Measurements from ENCODE around the gene ZBTB46. TPM values are rescaled to one million over a fixed set of nuclear protein-coding genes. Genes with fewer than 3 reads are reported as not detected.

ZBTB46 gene
- total RNA-seq, 1 experiment from 2014 or later = 10.7 TPM

- H2AFZ ChIP-seq (ENCODE audit: low read depth, low read length, poor library complexity, severe bottlenecking) = no peak overlapping the region
- H3K4me2 ChIP-seq (ENCODE audit: low read length) = peak overlapping the region; percentile 61
- CTCF ChIA-PET = no interaction called here
- DNase-seq (ENCODE audit: low read depth, low spot score) (no peak), ATAC-seq (no peak)
- no peaks in the 10 kb centered on the region for H3K27me3 ChIP-seq (ENCODE audit: insufficient read depth, low read length)
- H3K4me3 ChIP-seq (replicated peaks in 1 of 2; ENCODE audit: low read depth in 1 of 2, low read length in 2 of 2) = peak overlapping the region; percentile 26 to 51
- no peaks in the 10 kb centered on the region for H3K9me3 ChIP-seq (ENCODE audit: control insufficient read depth in 1 of 2, insufficient read depth in 1 of 2, low read depth in 1 of 2, low read length in 2 of 2)
- intact Hi-C loops (cut with micrococcal nuclease) = no loop called here
- POLR2A ChIA-PET = no interaction called here
- H3K27ac ChIP-seq (ENCODE audit: low read depth, low read length) = peak overlapping the region; percentile 18; the same call in 1 of the 2 replicates
- RAD21 ChIA-PET (ENCODE audit: low non-redundant PET in 1 of 2, low total read pairs in 2 of 2, uncharacterized antibody in 2 of 2, unreplicated experiment in 2 of 2) = no interaction called here
- no peak for TF ChIP-seq SP1 (IDR thresholded peaks at IDR 0.05; ENCODE audit: low read depth)
- TF ChIP-seq CTCF (IDR thresholded peaks at IDR 0.05 in 2 of 3, conservative IDR thresholded peaks at IDR 0.05 in 1 of 3; ENCODE audit: borderline replicate concordance in 1 of 3, insufficient read depth in 1 of 3, low read depth in 2 of 3, low read length in 2 of 3) = no peak
- no peak for TF ChIP-seq ZFX (IDR thresholded peaks at IDR 0.05)
- no peak for TF ChIP-seq EGR1 (IDR thresholded peaks at IDR 0.05; ENCODE audit: low read depth)
- no peak for TF ChIP-seq JUND (IDR thresholded peaks at IDR 0.05)
- no peak for TF ChIP-seq EZH2phosphoT487 (IDR thresholded peaks at IDR 0.05; ENCODE audit: borderline replicate concordance)
- TF ChIP-seq SRF (IDR thresholded peaks at IDR 0.05; ENCODE audit: low read depth) = no peak
- no peaks in the 10 kb centered on the region for H3K9me2 ChIP-seq (ENCODE audit: insufficient read depth)
- H4K20me1 ChIP-seq (ENCODE audit: insufficient read depth) = no peaks in the 10 kb centered on the region
- BruUV-seq (replicated peaks) = no TSS peak
- no peaks in the 10 kb centered on the region for H3K36me3 ChIP-seq (ENCODE audit: control insufficient read depth in 1 of 2, insufficient read depth in 2 of 2, low read length in 2 of 2)
- H3K9ac ChIP-seq (ENCODE audit: low read length) = no peak overlapping the region
- H3K4me1 ChIP-seq (ENCODE audit: control insufficient read depth in 1 of 2, insufficient read depth in 2 of 2, low read length in 2 of 2) = peaks cover 14 to 44% of the 10 kb centered on the region in 2 experiments
- H3K79me2 ChIP-seq (ENCODE audit: insufficient read depth, low read length) = 0 out of 2 replicates have a peak, but pooled peaks cover 3% of the 10 kb centered on the region
These were observed 874 bp downstream of the ZBTB46 start for GRCh38 chr20:63829945-63830835.

DNA sequence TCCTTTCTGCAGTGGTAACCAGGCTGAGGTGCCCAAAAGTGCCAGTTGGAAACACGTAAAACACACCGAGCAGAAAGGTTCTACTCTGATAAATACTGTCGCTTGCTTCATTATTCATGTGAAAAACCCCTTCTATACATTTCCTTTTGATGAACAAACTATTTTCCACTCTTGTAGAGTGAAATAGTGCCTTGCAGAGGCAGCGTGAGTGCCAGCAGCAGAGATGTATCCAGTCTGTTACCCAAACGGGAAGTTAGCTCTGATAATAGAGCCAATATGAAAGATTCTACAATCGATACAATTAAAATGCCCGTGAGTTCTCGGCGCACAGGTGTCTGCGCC, 1.5 kb downstream of the ZBTB46 start:
- intact Hi-C loops (cut with micrococcal nuclease) = no loop called here
- no peak for TF ChIP-seq EZH2 (IDR thresholded peaks at IDR 0.05)
- no peak for TF ChIP-seq EZH2phosphoT487 (IDR thresholded peaks at IDR 0.05; ENCODE audit: borderline replicate concordance)
- H3K4me2 ChIP-seq (ENCODE audit: low read length) = peak overlapping the region; percentile 61; the same call in 1 of the 2 replicates
- H3K27ac ChIP-seq (ENCODE audit: low read depth, low read length) = no peak overlapping the region
- no peak overlapping the region for H3K4me3 ChIP-seq (replicated peaks in 1 of 2; ENCODE audit: low read depth in 1 of 2, low read length in 2 of 2)
- no peak overlapping the region for H3K9ac ChIP-seq (ENCODE audit: low read length)
- DNase-seq (ENCODE audit: low read depth, low spot score) = no peak
- H4K20me1 ChIP-seq (ENCODE audit: insufficient read depth) = no peaks in the 10 kb centered on the region
- H3K9me3 ChIP-seq (ENCODE audit: control insufficient read depth in 1 of 2, insufficient read depth in 1 of 2, low read depth in 1 of 2, low read length in 2 of 2) = no peaks in the 10 kb centered on the region
- no peaks in the 10 kb centered on the region for H3K9me2 ChIP-seq (ENCODE audit: insufficient read depth)
- POLR2A ChIA-PET = no interaction called here
- CTCF ChIA-PET = no interaction called here
- BruUV-seq (replicated peaks) = TSS peak; percentile 70
- RAD21 ChIA-PET (ENCODE audit: low non-redundant PET in 1 of 2, low total read pairs in 2 of 2, uncharacterized antibody in 2 of 2, unreplicated experiment in 2 of 2) = no interaction called here
- no peak for ATAC-seq
- H3K4me1 ChIP-seq (ENCODE audit: control insufficient read depth in 1 of 2, insufficient read depth in 2 of 2, low read length in 2 of 2) = peaks cover 10 to 38% of the 10 kb centered on the region in 2 experiments
- H3K27me3 ChIP-seq (ENCODE audit: insufficient read depth, low read length) = no peaks in the 10 kb centered on the region
- H2AFZ ChIP-seq (ENCODE audit: low read depth, low read length, poor library complexity, severe bottlenecking) = no peak overlapping the region
- H3K79me2 ChIP-seq (ENCODE audit: insufficient read depth, low read length) = 0 out of 2 replicates have a peak, but pooled peaks cover 3% of the 10 kb centered on the region
- H3K36me3 ChIP-seq (ENCODE audit: control insufficient read depth in 1 of 2, insufficient read depth in 2 of 2, low read length in 2 of 2) = no peaks in the 10 kb centered on the region

All from HCT116 (cell line).